ENCODE data around the gene HDAC7.

The HDAC7 gene

DNA sequence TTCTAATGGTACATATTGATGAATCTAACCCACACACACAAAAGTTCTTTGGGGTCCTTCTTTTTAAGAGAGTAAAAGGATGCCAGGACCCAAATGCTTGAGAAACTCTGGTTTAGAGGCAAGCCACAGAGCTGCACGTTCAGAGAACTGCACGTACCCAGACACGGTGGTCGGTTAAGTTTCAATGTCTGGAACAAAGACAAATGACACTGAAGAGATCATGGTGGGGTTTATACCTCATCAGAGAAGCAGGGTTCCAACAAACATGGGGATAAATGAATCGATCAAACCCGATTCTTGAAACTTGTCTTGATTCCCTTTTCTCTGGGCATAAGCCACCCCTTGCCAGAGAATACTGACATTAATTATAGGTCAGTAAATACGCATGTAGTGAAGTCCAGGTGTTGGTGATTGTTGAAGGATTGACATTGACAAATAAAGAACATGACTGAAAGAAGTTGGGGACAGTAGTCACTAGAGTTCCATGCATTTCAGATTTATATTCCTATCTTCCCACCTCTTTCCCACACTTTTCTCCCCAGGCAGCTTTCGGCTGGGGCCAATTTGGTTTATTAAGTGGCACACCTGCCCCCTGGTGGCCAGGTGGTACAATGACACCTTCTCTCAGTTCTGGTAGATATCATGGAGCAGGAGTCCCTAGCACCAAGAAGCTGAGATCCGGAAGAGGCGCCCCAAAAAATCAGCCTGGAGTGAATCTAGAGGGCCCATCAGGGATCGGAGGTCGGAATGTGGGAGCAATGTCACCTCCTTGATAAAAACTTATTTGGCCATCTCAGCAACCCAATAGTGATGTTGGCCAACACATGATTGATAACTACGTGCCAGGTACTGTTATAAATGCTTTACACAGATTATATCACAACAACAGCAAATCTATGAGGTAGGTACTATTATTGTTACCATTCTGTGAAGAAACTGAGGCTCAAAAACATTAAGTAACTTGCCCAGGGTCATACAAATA is 17.8 kb upstream of the HDAC7 start:
- H3K4me3 ChIP-seq (replicated peaks; ENCODE audit: low read depth, low read length): no peak overlapping the region
- DNase-seq (ENCODE audit: low read depth): peak; percentile 81
- TF ChIP-seq, protein P1, sequence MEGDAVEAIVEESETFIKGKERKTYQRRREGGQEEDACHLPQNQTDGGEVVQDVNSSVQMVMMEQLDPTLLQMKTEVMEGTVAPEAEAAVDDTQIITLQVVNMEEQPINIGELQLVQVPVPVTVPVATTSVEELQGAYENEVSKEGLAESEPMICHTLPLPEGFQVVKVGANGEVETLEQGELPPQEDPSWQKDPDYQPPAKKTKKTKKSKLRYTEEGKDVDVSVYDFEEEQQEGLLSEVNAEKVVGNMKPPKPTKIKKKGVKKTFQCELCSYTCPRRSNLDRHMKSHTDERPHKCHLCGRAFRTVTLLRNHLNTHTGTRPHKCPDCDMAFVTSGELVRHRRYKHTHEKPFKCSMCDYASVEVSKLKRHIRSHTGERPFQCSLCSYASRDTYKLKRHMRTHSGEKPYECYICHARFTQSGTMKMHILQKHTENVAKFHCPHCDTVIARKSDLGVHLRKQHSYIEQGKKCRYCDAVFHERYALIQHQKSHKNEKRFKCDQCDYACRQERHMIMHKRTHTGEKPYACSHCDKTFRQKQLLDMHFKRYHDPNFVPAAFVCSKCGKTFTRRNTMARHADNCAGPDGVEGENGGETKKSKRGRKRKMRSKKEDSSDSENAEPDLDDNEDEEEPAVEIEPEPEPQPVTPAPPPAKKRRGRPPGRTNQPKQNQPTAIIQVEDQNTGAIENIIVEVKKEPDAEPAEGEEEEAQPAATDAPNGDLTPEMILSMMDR (IDR thresholded peaks at IDR 0.05; ENCODE audit: low read length, missing control alignments): peak; percentile 79

GRCh38 chr12:47835831-47836155 is 16.1 kb upstream of the HDAC7 start:
- no peak for DNase-seq (ENCODE audit: low read depth)
- TF ChIP-seq, protein P1 (IDR thresholded peaks at IDR 0.05; ENCODE audit: low read length, missing control alignments): no peak
- no peak overlapping the region for H3K4me3 ChIP-seq (replicated peaks; ENCODE audit: low read depth, low read length)

DNA sequence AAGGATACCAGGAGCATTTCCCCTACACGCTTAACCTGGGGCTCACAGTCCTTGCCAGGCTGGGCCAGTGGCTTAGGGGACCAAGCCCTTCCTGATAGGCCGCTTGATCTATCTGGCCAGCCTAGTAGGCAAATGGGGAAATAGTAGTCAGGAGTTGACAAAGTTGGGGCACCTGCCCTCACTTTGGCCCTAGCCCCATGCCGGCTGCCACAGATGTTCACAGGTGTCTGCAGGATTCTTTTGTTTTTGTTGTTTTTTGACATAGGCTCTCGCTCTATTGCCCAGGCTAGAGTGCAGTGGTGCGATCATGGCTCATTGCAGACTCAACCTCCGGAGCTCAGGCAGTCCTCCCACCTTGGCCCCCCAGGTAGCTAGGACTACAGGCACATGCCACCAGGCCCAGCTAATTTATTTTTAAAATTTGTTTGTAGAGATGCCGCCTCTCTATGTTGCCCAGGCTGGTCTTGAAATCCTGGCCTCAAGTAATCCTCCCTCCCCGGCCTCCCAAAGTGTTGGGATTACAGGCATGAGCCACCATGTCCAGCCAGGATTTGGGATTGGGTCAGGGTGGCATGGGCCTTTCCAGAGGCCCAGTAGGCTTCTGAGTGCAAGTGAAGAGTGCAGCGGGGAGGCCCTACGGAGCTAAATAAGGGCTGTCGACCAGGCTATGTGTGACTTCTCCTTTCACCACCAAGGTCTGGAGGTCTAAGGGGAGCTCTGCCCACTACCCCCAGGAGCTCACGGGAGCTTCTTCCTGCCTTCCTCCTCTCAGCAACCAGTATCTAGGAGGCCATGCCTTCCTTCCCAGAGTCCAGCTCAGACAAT is 15.5 kb upstream of the HDAC7 start:
- TF ChIP-seq, protein P1 (IDR thresholded peaks at IDR 0.05; ENCODE audit: low read length, missing control alignments): no peak
- H3K4me3 ChIP-seq (replicated peaks; ENCODE audit: low read depth, low read length): no peak overlapping the region
- DNase-seq (ENCODE audit: low read depth): no peak

DNA sequence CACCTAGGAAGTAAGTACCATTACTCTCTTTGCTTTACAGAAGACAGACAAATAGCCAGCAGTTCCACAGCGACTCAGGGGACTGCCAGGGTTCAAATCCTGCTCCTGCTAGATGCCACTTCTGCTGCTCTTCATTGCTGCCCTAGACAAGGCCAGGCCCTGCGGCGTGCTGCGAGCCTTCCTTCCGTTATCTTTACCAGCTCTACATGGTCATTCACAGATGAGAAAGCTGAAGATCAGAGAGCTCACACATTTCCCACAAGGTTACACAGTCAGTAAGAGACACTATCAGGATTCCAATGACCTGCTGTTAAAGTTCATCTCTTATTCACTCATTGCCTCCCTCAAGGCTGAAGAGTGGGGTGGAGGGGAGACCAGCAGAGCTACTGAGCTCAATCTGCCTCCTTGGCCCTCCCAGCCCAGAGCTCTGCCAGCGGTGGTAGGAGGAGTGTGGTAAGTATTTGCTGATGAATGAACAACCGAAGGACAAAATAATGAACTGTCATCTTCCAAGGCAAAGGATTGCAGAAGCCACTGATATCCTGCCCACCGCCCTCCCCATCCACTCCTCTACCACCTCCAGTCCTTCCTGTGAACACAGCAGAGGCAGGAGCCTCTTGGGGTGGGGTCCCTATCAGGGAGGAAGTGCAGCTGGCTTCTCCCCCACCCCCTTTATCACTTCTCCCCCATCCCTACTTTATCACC is 14.6 kb upstream of the HDAC7 start:
- no peak for DNase-seq (ENCODE audit: low read depth)
- TF ChIP-seq, protein P1 (IDR thresholded peaks at IDR 0.05; ENCODE audit: low read length, missing control alignments): no peak
- no peak overlapping the region for H3K4me3 ChIP-seq (replicated peaks; ENCODE audit: low read depth, low read length)

DNA sequence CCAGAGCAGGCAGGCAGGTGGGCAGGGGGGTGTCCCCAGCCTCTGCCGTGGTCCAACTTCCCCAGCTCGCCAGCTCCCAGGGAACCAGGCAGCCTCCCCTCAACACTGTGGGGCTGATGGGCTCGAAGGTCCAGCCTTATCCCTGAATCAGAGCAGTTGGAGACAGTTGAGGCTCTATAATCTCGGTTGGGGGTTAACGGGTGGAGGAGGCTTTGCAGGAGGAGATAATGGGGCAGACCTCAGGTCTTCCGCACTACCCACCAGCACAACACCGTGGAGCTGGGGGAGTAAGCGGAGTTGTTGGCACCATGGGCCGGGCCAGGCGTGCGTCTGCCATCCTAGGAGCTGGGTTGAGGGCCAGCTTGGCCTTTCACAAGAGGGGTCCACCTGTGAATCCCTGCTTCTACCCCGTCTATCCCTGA is 13.9 kb upstream of the HDAC7 start:
- no peak overlapping the region for H3K4me3 ChIP-seq (replicated peaks; ENCODE audit: low read depth, low read length)
- TF ChIP-seq, protein P1 (IDR thresholded peaks at IDR 0.05; ENCODE audit: low read length, missing control alignments): no peak
- no peak for DNase-seq (ENCODE audit: low read depth)

DNA sequence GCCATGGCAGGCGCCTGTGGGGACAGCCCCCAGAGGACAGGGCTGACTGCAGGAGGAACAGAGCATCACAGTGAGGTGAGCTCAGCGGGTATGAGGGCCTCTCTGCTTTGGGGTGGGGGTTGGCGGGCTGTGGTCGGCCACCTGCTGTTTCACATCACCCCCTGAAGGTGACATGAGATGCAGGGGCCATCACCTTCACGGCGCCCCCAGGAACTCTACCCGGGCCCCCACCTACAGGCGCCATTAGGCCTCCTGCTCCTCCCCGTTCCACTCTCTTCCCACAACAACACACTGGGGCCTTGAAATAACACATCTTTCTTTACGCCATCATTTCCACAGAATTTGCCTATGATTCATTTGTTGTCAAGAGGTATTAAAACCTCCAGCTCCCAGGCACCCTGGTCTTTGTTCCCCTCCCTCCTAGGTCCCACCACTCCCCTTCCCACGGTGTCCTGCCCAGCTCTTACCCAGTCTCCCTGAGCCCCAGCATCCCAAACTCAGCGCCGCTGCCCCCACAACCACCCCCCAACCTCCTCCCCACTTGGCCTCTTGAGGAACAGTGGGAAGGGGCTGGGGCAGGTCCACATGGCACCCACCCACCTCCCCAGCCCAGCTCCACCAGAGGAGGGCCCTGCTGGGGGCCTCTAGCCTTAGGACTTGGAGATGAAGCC is 12.7 kb upstream of the HDAC7 start:
- DNase-seq (ENCODE audit: low read depth): no peak
- no peak overlapping the region for H3K4me3 ChIP-seq (replicated peaks; ENCODE audit: low read depth, low read length)
- TF ChIP-seq, protein P1 (IDR thresholded peaks at IDR 0.05; ENCODE audit: low read length, missing control alignments): no peak

Data from fibroblast of pulmonary artery (primary cell).